ENCODE measurements around the gene NRG3.

- TF ChIP-seq POLR2A (IDR thresholded peaks at IDR 0.05; ENCODE audit: low read depth, low read length) (no peak), CTCF (conservative IDR thresholded peaks at IDR 0.05; ENCODE audit: low read depth, low read length) (no peak), USF2 (IDR thresholded peaks at IDR 0.05; ENCODE audit: low read depth, low read length) (no peak), RCOR1 (IDR thresholded peaks at IDR 0.05; ENCODE audit: insufficient replicate concordance, low read length) (no peak), BHLHE40 (IDR thresholded peaks at IDR 0.05; ENCODE audit: low read depth, low read length) (no peak), CEBPB (IDR thresholded peaks at IDR 0.05; ENCODE audit: low read depth, low read length) (no peak), SMC3 (IDR thresholded peaks at IDR 0.05; ENCODE audit: low read depth, low read length) (no peak), RFX5 (IDR thresholded peaks at IDR 0.05; ENCODE audit: low read depth, low read length) (no peak), RAD21 (IDR thresholded peaks at IDR 0.05; ENCODE audit: low read length) (no peak), NFE2L2 (IDR thresholded peaks at IDR 0.05; ENCODE audit: low read depth, low read length) (no peak), MAFK (IDR thresholded peaks at IDR 0.05; ENCODE audit: low read depth, low read length) (no peak)
These were observed 770.2 kb downstream of the NRG3 start for GRCh38 chr10:82645221-82645620.

Measured in IMR-90 (cell line).